A673 (cell line): Measurements from ENCODE around the gene PTPRR. TPM values are rescaled to one million over a fixed set of nuclear protein-coding genes. Genes with fewer than 3 reads are reported as not detected.

Experiments used
- BruUV-seq: library from RNA; stranded (reverse); fragments of 400-500 nt; replicated peaks from 2 replicates; lab custom pipeline; 2021; lab: Mats Ljungman, UMichigan
- CTCF ChIA-PET: fragments of 300-600 bp; sonication (Branson Sonifier 250); formaldehyde crosslinking; loops from one replicate; lab custom pipeline; 2022; ENCODE audit warnings: antibody characterized with exemption; lab: Charles Lee
- POLR2A ChIA-PET: fragments of 300-600 bp; sonication (Branson Sonifier 250); formaldehyde crosslinking; loops from one replicate; lab custom pipeline; 2022; ENCODE audit warnings: antibody characterized with exemption; ENCODE audit not compliant: low non-redundant PET; lab: Charles Lee
- DNase-seq: peaks from one replicate; pipeline ENCODE4 v3.0.0-alpha.2; 2015; ENCODE audit warnings: low spot score
- H3K27ac ChIP-seq: fragments of 200-600 bp; sonication (generic); 2 replicates; pipeline ENCODE4 v1.5.1; 2016; ENCODE audit warnings: mixed run types, low read depth, mild to moderate bottlenecking, mixed read lengths, antibody characterized with exemption, low read length; ENCODE audit not compliant: poor library complexity, severe bottlenecking
- H3K27me3 ChIP-seq: fragments of 200-600 bp; sonication (generic); replicated peaks from 2 replicates; pipeline ENCODE4 v1.6.1; 2017; ENCODE audit warnings: mixed run types, low read depth, mild to moderate bottlenecking, mixed read lengths, antibody characterized with exemption, low read length; ENCODE audit not compliant: insufficient read depth, poor library complexity
- H3K36me3 ChIP-seq: fragments of 200-600 bp; sonication (generic); 2 replicates; pipeline ENCODE4 v1.6.1; 2016; ENCODE audit warnings: mixed run types, mild to moderate bottlenecking, mixed read lengths, antibody characterized with exemption, low read length; ENCODE audit not compliant: insufficient read depth, poor library complexity, severe bottlenecking
- H3K4me1 ChIP-seq: fragments of 200-600 bp; sonication (generic); 2 replicates; pipeline ENCODE4 v1.6.1; 2017; ENCODE audit warnings: mixed run types, mild to moderate bottlenecking, mixed read lengths, antibody characterized with exemption, low read length; ENCODE audit not compliant: insufficient read depth, poor library complexity, severe bottlenecking
- H3K4me3 ChIP-seq: fragments of 200-600 bp; sonication (generic); 2 replicates; pipeline ENCODE4 v1.5.1; 2016; ENCODE audit warnings: low read depth, mixed run types, mild to moderate bottlenecking, mixed read lengths, low read length; ENCODE audit not compliant: poor library complexity, severe bottlenecking
- H3K9me3 ChIP-seq: fragments of 200-600 bp; sonication (generic); 2 replicates; pipeline ENCODE4 v1.6.1; 2016; ENCODE audit warnings: mixed run types, low read depth, mild to moderate bottlenecking, mixed read lengths, antibody characterized with exemption, low read length; ENCODE audit not compliant: poor library complexity, severe bottlenecking
- CTCF ChIP-seq: fragments of 300-800, 200-600 bp; sonication (generic); conservative IDR thresholded peaks from 2 replicates; pipeline ENCODE4 v1.5.1; 2017; ENCODE audit warnings: low read depth, mild to moderate bottlenecking, antibody characterized with exemption, low read length, moderate library complexity, mixed read lengths
- EZH2 ChIP-seq: fragments of 200-600 bp; sonication (generic); IDR thresholded peaks from 2 replicates; pipeline ENCODE4 v1.6.1; 2017; ENCODE audit warnings: borderline replicate concordance, low read depth, mild to moderate bottlenecking, mixed read lengths, antibody characterized with exemption, low read length; ENCODE audit not compliant: poor library complexity, severe bottlenecking
- intact Hi-C: fragments of 100-400 bp; cut with micrococcal nuclease; formaldehyde crosslinking; loops from one replicate; pipeline ENCODE4 v1.10.0; 2022; ENCODE audit not compliant: unreplicated experiment
- total RNA-seq: library from RNA; stranded (reverse); gene quantifications from 2 replicates; pipeline ENCODE4 v1.2.3, GENCODE V29; 2021

Gene PTPRR
- total RNA-seq, 1 experiment from 2014 or later, result not detected

- BruUV-seq, result no TSS peak
- Histone ChIP-seq H3K36me3 (no peaks in the 10 kb centered on the region), H3K4me3 (no peak overlapping the region), H3K9me3 (no peaks in the 10 kb centered on the region), H3K27me3 (no peaks in the 10 kb centered on the region), H3K27ac (no peak overlapping the region), H3K4me1 (peaks cover 9% of the 10 kb centered on the region)
- DNase-seq, result no peak
- ChIA-PET POLR2A (no interaction called here), CTCF (no interaction called here)
- TF ChIP-seq CTCF, result no peak
- intact Hi-C loops, result no loop called here
Observed at GRCh38 chr12:70640901-70641300, 279.6 kb downstream of the PTPRR start.

GRCh38 chr12:70639535-70639934 is 281.0 kb downstream of the PTPRR start:
- POLR2A ChIA-PET, result no interaction called here

GRCh38 chr12:70638639-70639360 is 281.7 kb downstream of the PTPRR start:
- CTCF ChIA-PET, result no interaction called here
- no peak overlapping the region for H3K27ac ChIP-seq
- BruUV-seq, result no TSS peak
- H3K9me3 ChIP-seq, result no peaks in the 10 kb centered on the region
- intact Hi-C loops, result no loop called here
- POLR2A ChIA-PET, result no interaction called here
- TF ChIP-seq EZH2 (no peak), CTCF (no peak)
- H3K27me3 ChIP-seq, result no peaks in the 10 kb centered on the region
- no peaks in the 10 kb centered on the region for H3K36me3 ChIP-seq
- no peaks in the 10 kb centered on the region for H3K4me1 ChIP-seq
- DNase-seq, result no peak
- H3K4me3 ChIP-seq, result no peak overlapping the region

More at GRCh38 chr12:70639535-70639934, 281.0 kb downstream of the PTPRR start:
- no peak for DNase-seq
- CTCF ChIA-PET, result no interaction called here
- H3K36me3 ChIP-seq, result no peaks in the 10 kb centered on the region
- no peaks in the 10 kb centered on the region for H3K9me3 ChIP-seq
- H3K4me1 ChIP-seq, result no peaks in the 10 kb centered on the region
- no peak for TF ChIP-seq CTCF
- no peak for TF ChIP-seq EZH2
- no peak overlapping the region for H3K4me3 ChIP-seq
- intact Hi-C loops, result no loop called here
- H3K27ac ChIP-seq, result no peak overlapping the region
- no TSS peak for BruUV-seq
- H3K27me3 ChIP-seq, result no peaks in the 10 kb centered on the region
